ENCODE results near the gene ARVCF.

The ARVCF gene

DNA sequence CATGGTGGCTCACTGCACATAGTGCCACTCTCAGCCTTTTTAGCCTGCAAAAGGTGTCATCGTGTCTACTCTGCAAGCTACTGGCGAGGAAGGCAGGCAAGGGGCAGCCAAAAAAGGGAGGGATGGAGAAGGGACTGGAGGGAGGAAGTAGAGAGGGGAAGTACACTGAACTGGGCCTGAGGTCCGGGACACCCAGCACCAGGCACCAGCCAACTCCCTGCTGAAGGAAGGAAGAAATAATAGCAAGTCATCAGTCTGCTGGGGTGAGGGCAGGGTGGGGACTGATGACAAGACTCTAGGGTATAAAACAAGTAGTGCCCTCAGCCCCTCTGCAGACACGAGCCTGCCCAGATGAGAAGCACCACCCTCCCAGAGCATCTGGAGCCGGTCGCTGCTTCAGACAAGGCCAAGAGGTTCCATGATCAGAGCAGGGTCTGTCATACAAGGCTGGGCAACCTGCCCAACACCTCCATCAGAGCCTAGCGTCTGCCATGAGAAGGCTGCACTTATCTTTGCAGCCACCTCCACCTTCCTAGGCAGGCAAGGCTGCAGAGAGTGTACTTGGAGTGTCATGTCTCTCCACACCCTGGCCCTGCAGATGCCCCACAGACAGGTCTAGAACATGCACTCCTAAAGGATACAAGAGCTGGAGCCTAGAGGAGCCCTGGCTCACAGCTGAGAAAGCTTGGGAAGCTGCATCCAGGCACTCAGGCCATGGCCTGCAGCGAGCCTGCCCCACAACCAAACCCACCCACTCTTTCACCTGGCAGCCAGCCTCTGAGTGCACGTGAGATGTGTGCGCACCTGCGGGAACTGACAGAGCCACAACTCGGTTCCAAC, 84.0 kb downstream of the ARVCF start:
- Histone ChIP-seq H3K27me3 (replicated peaks; ENCODE audit: control insufficient read depth, insufficient read depth, low read length) (no peaks in the 10 kb centered on the region), H3K36me3 (ENCODE audit: control insufficient read depth, insufficient read depth, low read length) (no peaks in the 10 kb centered on the region), H3K4me3 (replicated peaks; ENCODE audit: low read depth, low read length) (no peak overlapping the region)
- DNase-seq (ENCODE audit: extremely low read depth, insufficient read length), result no peak
- TF ChIP-seq, protein P1, sequence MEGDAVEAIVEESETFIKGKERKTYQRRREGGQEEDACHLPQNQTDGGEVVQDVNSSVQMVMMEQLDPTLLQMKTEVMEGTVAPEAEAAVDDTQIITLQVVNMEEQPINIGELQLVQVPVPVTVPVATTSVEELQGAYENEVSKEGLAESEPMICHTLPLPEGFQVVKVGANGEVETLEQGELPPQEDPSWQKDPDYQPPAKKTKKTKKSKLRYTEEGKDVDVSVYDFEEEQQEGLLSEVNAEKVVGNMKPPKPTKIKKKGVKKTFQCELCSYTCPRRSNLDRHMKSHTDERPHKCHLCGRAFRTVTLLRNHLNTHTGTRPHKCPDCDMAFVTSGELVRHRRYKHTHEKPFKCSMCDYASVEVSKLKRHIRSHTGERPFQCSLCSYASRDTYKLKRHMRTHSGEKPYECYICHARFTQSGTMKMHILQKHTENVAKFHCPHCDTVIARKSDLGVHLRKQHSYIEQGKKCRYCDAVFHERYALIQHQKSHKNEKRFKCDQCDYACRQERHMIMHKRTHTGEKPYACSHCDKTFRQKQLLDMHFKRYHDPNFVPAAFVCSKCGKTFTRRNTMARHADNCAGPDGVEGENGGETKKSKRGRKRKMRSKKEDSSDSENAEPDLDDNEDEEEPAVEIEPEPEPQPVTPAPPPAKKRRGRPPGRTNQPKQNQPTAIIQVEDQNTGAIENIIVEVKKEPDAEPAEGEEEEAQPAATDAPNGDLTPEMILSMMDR (IDR thresholded peaks at IDR 0.05; ENCODE audit: insufficient read depth, low read length, poor library complexity, severe bottlenecking), result no peak

DNA sequence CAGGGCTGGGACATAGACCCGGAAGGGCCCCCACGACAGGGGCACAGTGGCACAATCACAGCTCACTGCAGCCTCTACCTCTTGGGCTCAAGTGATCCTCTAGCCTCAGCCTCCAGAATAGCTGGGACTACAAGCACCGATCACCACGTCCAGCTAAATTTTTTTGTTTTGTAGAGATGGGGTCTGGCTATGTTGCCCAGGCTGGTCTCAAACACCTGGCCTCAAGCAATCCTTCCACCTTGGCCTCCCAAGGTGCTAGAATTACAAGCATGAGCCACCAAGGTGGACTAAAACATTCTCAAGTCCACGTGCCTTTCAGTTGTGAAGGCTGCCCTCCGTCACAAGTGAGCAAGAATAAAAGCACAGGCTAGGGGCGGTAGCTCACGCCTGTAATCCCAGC, 85.1 kb downstream of the ARVCF start:
- Histone ChIP-seq H3K36me3 (ENCODE audit: control insufficient read depth, insufficient read depth, low read length) (no peaks in the 10 kb centered on the region), H3K4me3 (replicated peaks; ENCODE audit: low read depth, low read length) (no peak overlapping the region), H3K27me3 (replicated peaks; ENCODE audit: control insufficient read depth, insufficient read depth, low read length) (no peaks in the 10 kb centered on the region)
- TF ChIP-seq, protein P1 (IDR thresholded peaks at IDR 0.05; ENCODE audit: insufficient read depth, low read length, poor library complexity, severe bottlenecking), result no peak
- no peak for DNase-seq (ENCODE audit: extremely low read depth, insufficient read length)

DNA sequence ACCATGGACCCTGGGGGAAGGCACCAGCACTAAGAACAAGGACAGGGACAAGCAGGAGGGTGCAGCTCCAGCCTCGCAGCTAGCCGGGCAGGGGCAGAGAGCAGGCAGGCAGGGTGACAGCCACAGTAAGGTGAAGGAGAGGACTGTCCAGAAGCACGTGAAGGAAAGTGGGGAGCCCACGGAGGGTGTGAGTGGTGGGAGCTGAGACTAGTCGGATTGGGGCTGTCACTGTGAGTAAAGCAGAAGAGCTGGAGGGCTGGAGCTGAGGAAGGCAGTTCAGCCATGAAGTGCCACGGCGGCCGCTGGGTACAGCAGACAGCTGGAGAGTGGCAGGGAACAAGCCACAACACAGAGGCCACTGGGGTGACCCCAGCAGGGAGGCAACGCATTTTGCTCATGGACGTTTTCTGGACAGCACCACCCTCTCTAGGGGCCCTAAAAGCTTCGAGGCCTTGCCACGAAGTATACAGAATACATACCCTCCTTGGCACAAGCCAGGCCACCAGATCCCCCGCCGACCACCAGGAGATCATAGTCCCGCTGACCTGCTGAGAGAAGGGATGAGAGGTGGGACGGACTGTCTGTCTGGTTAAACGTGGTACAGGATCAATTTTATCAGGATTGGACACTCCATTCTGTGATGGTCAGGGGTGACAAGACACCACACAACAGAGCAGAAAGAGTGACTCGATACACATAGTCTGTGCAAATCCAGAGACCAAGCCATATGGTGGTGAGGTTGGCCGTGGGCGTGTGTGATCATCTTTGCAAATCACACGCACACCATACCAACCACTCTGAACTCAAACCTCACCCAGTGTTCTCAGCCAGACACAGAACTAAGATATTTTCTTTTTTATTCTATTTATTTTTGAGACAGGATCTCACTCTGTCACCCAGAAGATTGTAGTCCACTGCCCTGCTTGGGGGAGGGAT, 85.8 kb downstream of the ARVCF start:
- Histone ChIP-seq H3K4me3 (replicated peaks; ENCODE audit: low read depth, low read length) (no peak overlapping the region), H3K36me3 (ENCODE audit: control insufficient read depth, insufficient read depth, low read length) (no peaks in the 10 kb centered on the region), H3K27me3 (replicated peaks; ENCODE audit: control insufficient read depth, insufficient read depth, low read length) (no peaks in the 10 kb centered on the region)
- DNase-seq (ENCODE audit: extremely low read depth, insufficient read length), result no peak
- TF ChIP-seq, protein P1 (IDR thresholded peaks at IDR 0.05; ENCODE audit: insufficient read depth, low read length, poor library complexity, severe bottlenecking), result no peak

DNA sequence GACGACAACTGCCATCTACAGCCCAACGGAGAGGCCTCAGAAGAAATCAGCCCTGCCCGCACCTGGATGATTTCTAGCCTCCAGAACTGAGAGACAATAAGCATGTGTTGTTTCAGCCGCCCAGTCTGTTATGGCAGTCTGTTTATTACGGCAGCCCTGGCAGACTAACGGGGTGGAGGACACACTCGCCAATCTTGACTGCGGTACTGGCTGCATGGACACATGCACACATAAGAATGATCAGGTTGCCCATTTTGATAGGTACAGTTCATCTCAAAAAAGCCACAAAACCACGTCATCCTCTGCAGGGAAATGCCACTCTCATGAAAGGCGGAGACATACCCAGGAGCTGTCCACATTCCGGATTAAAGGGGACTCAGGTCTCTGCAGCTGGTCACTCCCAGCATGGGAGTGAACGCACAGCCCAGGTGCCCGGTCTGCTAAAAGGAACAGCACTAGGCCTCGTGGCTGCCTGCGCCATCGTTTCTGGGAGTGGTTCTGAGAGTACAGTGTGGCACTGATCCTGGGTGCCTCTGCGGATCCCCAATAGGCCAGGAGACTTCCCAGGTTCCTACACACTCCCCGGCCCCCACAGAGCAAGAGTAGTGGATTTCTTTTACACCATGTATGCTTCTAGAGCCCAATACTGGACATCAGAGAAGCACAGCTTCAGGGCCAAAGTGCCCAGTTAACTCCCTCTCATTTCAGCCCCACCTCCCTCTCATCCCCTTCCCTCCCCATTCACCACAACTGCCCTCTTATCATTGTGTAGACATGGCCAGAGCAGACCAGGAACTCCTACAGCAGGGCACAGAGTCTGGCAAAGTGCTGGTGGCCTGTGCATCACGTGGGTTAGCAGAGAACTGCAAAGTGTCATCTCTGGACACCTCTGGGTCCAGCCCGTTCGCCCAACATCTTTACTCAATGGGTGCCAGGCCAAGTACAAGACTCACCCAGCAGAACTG, 86.8 kb downstream of the ARVCF start:
- TF ChIP-seq, protein P1 (IDR thresholded peaks at IDR 0.05; ENCODE audit: insufficient read depth, low read length, poor library complexity, severe bottlenecking), result no peak
- H3K36me3 ChIP-seq (ENCODE audit: control insufficient read depth, insufficient read depth, low read length), result no peaks in the 10 kb centered on the region
- no peak overlapping the region for H3K4me3 ChIP-seq (replicated peaks; ENCODE audit: low read depth, low read length)
- no peaks in the 10 kb centered on the region for H3K27me3 ChIP-seq (replicated peaks; ENCODE audit: control insufficient read depth, insufficient read depth, low read length)
- no peak for DNase-seq (ENCODE audit: extremely low read depth, insufficient read length)

DNA sequence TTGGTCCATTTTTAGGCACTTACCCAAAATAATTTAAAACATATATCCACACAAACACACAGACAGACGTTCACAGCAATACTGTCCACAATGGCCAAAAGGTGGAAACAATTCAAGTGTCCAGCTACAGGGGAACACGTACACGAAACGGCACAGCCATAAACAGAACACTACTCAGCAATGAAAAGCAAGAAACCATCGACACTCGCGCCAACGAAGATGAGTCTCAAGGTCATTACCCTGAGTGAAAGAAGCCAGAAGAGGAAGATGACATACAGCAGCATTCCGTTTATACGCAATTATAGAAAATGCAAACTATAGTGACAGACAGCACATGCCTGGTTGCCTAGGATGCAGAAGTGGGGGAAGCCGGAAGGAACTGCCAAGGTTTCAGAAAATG, 88.4 kb downstream of the ARVCF start:
- Histone ChIP-seq H3K4me3 (replicated peaks; ENCODE audit: low read depth, low read length) (no peak overlapping the region), H3K36me3 (ENCODE audit: control insufficient read depth, insufficient read depth, low read length) (no peaks in the 10 kb centered on the region; the same call in 1 of the 2 replicates), H3K27me3 (replicated peaks; ENCODE audit: control insufficient read depth, insufficient read depth, low read length) (no peaks in the 10 kb centered on the region)
- DNase-seq (ENCODE audit: extremely low read depth, insufficient read length), result no peak
- TF ChIP-seq, protein P1 (IDR thresholded peaks at IDR 0.05; ENCODE audit: insufficient read depth, low read length, poor library complexity, severe bottlenecking), result no peak

All from GM06990 (cell line).